Body of pancreas (tissue), 4 donors: ENCODE measurements around the gene ASB10.
A peak's percentile ranks its signal among the peaks of the same experiment; 100 is the strongest.

Experiments
- POLR2A ChIP-seq, 3 donors: fragments of 450-650 bp; IDR thresholded peaks; one replicate each; pipeline ENCODE4 v1.6.1; 2016; ENCODE audit warnings: antibody characterized with exemption in 3 of 3, mild to moderate bottlenecking in 2 of 3
- TF ChIP-seq, protein P1 (sequence below), 7 experiments: fragments of 450-650 bp in 4 of 7; fragments of 200-600 bp in 3 of 7; sonication (generic) in 3 of 7; IDR thresholded peaks; one replicate each; pipeline ENCODE4 v1.5.1; 2016 to 2019; ENCODE audit warnings: antibody characterized with exemption in 7 of 7

DNA sequence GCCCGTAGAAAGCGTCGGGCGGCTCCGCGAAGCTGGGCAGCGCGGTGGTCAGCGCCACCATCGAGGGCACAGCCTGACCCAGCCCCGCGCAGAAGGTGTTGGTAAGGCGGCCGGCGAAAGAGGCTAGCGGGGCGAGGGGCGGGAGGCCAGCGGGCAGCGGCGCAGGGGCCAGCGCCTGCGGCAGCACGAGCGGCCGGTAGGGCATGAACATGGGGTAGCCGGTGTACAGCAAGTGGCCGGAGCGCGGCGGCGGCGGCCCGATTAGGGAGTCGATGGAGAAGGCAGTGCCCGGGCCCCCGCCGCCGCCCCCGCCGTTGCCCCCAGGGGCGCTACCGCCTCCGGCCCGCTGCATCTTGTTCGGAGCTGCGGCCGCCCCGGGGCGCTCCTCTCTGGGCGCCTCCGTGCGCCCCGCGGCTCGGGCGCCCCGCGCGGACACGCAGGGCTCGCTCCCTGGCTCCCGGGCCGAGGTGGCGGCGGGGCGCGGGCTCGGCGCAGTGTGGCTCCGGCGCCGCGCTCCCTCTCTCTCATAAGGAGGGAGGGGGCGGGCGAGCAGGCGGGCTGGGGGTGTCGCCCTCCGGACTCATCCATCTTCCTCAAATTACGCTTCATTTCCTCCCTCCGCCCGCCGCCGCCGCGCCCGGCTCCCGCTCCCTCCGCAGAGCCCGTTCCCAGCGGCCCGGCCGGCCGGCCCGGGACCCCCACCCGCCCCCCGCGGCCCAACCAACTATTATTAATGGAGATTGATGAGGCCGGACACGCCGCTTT lies 19.7 kb downstream of the ASB10 start, which contains the start of gene GBX1:
- TF ChIP-seq, protein P1, sequence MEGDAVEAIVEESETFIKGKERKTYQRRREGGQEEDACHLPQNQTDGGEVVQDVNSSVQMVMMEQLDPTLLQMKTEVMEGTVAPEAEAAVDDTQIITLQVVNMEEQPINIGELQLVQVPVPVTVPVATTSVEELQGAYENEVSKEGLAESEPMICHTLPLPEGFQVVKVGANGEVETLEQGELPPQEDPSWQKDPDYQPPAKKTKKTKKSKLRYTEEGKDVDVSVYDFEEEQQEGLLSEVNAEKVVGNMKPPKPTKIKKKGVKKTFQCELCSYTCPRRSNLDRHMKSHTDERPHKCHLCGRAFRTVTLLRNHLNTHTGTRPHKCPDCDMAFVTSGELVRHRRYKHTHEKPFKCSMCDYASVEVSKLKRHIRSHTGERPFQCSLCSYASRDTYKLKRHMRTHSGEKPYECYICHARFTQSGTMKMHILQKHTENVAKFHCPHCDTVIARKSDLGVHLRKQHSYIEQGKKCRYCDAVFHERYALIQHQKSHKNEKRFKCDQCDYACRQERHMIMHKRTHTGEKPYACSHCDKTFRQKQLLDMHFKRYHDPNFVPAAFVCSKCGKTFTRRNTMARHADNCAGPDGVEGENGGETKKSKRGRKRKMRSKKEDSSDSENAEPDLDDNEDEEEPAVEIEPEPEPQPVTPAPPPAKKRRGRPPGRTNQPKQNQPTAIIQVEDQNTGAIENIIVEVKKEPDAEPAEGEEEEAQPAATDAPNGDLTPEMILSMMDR (IDR thresholded peaks at IDR 0.05) = peak in 2 of 7 experiments; percentile 9 to 27
- no peak for TF ChIP-seq POLR2A (IDR thresholded peaks at IDR 0.05)
